Loucy (cell line): Measurements from ENCODE around the gene TRAF3.

Experiments used
- EZH2phosphoT487 ChIP-seq: fragments of 200-600 bp; IDR thresholded peaks from 2 replicates; pipeline ENCODE4 v1.6.1; 2018; ENCODE audit warnings: antibody characterized with exemption, mild to moderate bottlenecking, moderate library complexity, borderline replicate concordance
- TF ChIP-seq, protein P1 (sequence below): fragments of 200-600 bp; sonication (generic); conservative IDR thresholded peaks from 2 replicates; pipeline ENCODE4 v1.5.1; 2014; ENCODE audit warnings: mild to moderate bottlenecking, antibody characterized with exemption, low read length

DNA sequence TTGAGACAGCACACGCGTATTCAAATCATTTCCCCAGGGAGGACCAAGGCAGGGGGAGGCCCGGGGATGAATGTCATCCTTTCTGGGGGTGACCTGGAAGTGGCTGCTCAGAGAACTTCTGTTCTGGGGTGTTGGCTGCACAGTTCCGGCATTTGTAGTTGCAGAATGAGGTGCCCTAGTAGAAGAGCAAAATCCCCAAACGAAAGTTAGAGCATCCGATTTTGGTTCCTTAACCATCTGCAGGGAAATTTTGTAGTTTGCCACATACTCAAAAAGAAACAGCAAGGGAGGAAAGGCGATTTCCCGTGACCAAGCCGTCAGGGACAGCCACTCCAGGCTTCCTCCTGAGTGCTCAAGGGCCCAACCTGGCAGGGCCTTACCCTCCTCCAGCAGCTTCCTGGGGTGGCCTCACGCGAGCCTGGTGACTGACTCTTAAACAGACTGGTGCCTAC is 13.0 kb upstream of the TRAF3 start:
- TF ChIP-seq, protein P1, sequence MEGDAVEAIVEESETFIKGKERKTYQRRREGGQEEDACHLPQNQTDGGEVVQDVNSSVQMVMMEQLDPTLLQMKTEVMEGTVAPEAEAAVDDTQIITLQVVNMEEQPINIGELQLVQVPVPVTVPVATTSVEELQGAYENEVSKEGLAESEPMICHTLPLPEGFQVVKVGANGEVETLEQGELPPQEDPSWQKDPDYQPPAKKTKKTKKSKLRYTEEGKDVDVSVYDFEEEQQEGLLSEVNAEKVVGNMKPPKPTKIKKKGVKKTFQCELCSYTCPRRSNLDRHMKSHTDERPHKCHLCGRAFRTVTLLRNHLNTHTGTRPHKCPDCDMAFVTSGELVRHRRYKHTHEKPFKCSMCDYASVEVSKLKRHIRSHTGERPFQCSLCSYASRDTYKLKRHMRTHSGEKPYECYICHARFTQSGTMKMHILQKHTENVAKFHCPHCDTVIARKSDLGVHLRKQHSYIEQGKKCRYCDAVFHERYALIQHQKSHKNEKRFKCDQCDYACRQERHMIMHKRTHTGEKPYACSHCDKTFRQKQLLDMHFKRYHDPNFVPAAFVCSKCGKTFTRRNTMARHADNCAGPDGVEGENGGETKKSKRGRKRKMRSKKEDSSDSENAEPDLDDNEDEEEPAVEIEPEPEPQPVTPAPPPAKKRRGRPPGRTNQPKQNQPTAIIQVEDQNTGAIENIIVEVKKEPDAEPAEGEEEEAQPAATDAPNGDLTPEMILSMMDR = no peak
- no peak for TF ChIP-seq EZH2phosphoT487
